Measurements from ENCODE around the gene ABHD1.
"Not testable (repeated sequence)": the region's sequence is repeated elsewhere in the genome, so short reads cannot be mapped to it uniquely, and the experiment has no call there.

Gene ABHD1

DNA sequence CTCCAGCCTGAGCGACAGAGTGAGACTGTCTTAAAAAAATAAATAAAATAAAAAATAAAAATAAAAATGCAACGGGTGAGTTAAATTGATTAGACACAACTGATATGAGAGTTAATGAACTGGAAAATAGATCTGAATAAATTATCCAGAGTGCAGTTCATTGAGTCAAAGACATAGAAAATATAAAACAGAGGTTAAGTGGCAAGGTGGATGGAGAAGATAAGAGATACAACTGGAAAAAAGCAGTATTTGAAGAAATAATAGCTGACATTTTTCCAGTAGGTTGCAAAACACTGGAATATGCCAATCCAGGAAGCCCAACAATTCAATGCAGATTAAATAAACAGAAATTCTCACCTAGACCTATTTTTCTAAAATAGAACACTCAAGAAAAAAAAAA, 15.4 kb upstream of the ABHD1 start:
- no peak for DNase-seq (ENCODE audit: low spot score)
- TF ChIP-seq, protein P1, sequence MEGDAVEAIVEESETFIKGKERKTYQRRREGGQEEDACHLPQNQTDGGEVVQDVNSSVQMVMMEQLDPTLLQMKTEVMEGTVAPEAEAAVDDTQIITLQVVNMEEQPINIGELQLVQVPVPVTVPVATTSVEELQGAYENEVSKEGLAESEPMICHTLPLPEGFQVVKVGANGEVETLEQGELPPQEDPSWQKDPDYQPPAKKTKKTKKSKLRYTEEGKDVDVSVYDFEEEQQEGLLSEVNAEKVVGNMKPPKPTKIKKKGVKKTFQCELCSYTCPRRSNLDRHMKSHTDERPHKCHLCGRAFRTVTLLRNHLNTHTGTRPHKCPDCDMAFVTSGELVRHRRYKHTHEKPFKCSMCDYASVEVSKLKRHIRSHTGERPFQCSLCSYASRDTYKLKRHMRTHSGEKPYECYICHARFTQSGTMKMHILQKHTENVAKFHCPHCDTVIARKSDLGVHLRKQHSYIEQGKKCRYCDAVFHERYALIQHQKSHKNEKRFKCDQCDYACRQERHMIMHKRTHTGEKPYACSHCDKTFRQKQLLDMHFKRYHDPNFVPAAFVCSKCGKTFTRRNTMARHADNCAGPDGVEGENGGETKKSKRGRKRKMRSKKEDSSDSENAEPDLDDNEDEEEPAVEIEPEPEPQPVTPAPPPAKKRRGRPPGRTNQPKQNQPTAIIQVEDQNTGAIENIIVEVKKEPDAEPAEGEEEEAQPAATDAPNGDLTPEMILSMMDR (conservative IDR thresholded peaks at IDR 0.05; ENCODE audit: low read depth): no peak
- ChIA-PET CTCF (interaction anchor here (0.6 kb wide), 1 partner anchor 362 kb away, joined by 4 read pairs; no protein-coding TSS in a partner anchor), POLR2A (ENCODE audit: low non-redundant PET) (no interaction called here)
- H3K27ac ChIP-seq: no peak overlapping the region

DNA sequence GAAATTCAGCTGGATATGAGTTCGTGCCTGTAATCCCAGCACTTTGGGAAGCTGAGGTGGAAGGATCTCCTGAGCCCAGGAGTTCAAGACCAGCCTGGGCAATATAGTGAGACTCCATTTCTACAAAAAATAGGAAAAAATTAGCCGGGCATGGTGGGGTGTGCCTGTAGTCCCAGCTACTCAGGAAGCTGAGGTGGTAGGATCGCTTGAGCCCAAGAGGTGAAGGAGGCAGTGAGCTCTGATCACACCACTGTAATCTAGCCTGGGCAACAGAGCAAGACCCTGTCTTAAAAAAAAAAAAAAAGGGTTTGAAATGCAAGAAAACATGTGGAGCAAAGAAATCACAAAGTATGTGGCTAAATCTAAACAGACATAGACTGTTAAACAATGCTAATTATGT, 14.5 kb upstream of the ABHD1 start:
- DNase-seq (ENCODE audit: low spot score): no peak
- TF ChIP-seq, protein P1 (conservative IDR thresholded peaks at IDR 0.05; ENCODE audit: low read depth): no peak
- ChIA-PET CTCF (no interaction called here), POLR2A (ENCODE audit: low non-redundant PET) (interaction anchor here (0.6 kb wide), 1 partner anchor 215 kb away, joined by 3 read pairs; no protein-coding TSS in a partner anchor)
- H3K27ac ChIP-seq: no peak overlapping the region

DNA sequence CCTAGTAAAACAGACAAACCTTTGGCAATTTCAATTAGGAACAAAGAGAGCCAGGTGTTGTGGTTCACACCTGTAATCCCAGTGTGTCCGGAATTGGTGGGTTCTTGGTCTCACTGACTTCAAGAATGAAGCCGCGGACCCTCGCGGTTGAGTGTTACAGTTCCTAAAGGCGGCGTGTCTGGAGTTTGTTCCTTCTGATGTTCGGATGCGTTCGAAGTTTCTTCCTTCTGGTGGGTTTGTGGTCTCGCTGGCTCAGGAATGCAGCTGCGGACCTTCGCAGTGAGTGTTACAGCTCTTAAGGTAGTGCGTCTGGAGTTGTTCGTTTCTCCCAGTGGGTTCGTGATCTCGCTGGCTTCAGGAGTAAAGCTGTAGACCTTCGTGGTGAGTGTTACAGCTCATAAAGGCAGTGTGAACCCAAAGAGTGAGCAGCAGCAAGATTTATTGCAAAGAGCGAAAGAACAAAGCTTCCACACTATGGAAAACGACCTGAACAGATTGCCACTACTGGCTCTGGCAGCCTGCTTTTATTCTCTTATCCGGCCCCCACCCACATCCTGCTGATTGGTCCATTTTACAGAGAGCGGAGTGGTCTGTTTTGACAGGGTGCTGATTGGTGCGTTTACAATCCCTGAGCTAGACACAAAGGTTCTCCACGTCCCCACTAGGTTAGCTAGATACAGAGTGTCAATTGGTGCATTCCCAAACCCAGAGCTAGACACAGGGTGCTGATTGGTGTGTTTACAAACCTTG, 12.8 kb upstream of the ABHD1 start:
- ChIA-PET CTCF (interaction anchor here (0.7 kb wide), 1 partner anchor 23 kb away, joined by 3 read pairs; no protein-coding TSS in a partner anchor), POLR2A (ENCODE audit: low non-redundant PET) (interaction anchor here (0.6 kb wide), 1 partner anchor 34 kb away, joined by 3 read pairs; no protein-coding TSS in a partner anchor)
- not testable (repeated sequence) for H3K27ac ChIP-seq; DNase-seq (ENCODE audit: low spot score)

DNA sequence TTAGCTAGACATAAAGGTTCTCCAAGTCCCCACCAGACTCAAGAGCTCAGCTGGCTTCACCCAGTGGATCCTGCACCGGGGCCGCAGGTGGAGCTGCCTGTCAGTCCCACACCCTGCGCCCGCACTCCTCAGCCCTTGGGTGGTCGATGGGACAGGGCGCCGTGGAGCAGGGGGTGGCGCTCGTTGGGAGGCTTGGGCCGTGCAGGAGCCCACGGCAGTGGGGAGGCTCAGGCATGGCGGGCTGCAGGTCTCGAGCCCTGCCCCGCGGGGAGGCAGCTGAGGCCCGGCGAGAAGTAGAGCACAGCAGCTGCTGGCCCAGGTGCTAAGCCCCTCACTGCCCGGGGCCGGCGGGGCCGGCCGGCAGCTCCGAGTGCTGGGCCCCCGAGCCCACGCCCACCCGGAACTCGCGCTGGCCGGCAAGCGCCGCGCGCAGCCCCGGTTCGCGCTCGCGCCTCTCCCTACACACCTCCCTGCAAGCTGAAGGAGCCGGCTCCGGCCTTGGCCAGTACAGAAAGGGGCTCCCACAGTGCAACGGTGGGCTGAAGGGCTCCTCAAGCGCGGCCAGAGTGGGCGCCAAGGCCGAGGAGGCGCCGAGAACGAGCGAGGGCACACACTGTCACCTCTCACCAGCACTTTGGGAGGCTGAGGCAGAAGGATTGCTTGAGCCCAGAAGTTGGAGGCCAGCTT, 12.1 kb upstream of the ABHD1 start:
- H3K27ac ChIP-seq; DNase-seq (ENCODE audit: low spot score); POLR2A ChIA-PET (ENCODE audit: low non-redundant PET): not testable (repeated sequence)
- CTCF ChIA-PET: interaction anchor here (0.7 kb wide), 1 partner anchor 24 kb away, joined by 3 read pairs; no protein-coding TSS in a partner anchor

DNA sequence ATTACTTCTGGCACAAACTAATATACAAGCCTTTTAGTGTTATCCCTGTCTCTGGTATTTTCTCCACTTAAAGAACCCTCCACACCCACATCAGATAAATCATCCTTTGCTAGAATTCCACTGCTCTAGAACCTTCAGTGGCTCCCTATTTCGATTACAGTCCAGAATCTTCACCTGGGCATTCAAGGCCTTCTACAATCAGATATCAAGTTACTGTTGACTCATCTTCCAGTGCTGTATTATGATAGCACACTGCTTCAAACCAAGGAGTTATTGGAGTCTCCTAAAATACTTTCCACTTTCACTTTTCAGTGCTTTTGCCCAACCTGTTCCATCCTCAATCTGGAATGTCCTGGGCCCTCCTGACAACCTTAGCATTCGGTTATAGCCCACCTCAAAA, 8.1 kb upstream of the ABHD1 start:
- TF ChIP-seq, protein P1 (conservative IDR thresholded peaks at IDR 0.05; ENCODE audit: low read depth): no peak
- H3K27ac ChIP-seq: no peak overlapping the region
- ChIA-PET POLR2A (ENCODE audit: low non-redundant PET) (no interaction called here), CTCF (no interaction called here)
- no peak for DNase-seq (ENCODE audit: low spot score)

DNA sequence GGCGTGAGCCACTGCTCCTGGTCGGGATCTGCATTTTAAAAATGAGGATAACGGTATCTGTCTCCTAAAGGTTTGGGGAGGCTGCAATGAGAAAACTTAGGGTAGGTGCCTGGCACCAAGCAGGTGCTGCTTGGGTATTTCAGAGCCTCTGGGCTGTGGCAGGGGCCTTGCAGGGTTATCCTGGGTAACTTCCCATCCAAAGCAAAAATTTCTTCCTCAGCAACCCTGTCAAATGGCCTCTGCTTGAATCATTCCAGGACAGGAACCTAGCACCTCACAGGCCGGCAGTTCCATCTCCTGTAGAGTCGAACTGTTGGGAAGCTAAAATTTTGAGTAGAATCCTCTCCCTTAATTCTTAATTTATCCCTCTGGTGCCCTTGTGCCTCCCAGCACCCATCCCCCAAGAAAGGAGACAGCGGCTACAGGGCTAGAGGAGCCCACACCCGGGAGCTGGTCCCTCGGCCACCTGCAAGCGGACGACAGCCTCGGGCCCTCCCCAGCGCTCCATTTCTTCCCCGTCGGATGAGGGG, 5.6 kb upstream of the ABHD1 start:
- ChIA-PET CTCF (interaction anchor here (0.6 to 1.0 kb wide), 3 partner anchors 37 to 185 kb away, joined by 4 to 5 read pairs (median 4); no protein-coding TSS in a partner anchor), POLR2A (ENCODE audit: low non-redundant PET) (no interaction called here)
- no peak overlapping the region for H3K27ac ChIP-seq
- DNase-seq (ENCODE audit: low spot score): no peak
- TF ChIP-seq, protein P1 (conservative IDR thresholded peaks at IDR 0.05; ENCODE audit: low read depth): no peak

DNA sequence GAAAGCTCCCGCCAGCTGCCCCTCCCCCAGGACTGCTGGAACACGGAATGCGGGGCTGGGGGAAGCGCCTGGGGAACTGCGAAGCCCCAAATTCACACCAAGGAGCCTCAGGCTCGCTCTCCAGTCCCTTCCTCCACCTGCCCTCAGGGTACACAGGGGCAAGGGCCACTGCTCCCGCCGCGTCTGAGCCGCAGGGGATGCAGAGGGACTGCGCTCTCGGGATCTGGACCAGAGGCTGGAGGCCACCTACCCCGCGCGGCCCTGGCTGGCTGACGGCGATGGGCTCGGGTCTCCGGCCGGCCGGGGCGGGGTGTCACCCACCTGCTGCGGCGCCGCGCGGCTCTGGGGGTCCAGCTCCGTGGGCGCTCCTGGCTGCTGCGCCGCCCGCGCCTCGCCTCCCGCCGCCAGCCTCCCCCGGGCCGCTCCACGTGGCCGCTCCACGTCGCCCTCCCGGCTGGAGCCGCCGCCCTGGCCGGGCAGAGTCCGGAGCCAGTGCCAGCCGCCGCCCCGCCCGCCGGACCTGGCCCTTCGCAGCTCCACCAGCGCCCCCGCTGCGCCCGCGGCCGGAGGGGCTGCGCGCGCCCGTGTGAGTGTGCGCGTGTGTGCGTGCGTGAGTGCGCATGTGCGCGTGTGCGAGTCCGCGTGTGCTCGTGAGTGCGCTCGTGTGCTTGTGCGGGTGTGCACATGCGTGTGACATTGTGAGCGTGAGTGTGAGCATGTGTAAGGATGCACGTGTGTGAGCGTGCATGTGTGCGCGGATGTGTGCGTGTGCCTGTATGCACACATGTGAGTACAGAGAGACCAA, 4.9 kb upstream of the ABHD1 start, which contains the start of gene CGREF1:
Gene CGREF1, minus strand, starts transcription at position 604 of the 805 bp plus-strand sequence. CDS start 14,762 bp downstream, outside the sequence.
- CTCF ChIA-PET: interaction anchor here (0.6 to 1.0 kb wide), 3 partner anchors 37 to 185 kb away, joined by 4 to 5 read pairs (median 4); no protein-coding TSS in a partner anchor
- H3K27ac ChIP-seq: no peak within 1 kb of the TSS

DNA sequence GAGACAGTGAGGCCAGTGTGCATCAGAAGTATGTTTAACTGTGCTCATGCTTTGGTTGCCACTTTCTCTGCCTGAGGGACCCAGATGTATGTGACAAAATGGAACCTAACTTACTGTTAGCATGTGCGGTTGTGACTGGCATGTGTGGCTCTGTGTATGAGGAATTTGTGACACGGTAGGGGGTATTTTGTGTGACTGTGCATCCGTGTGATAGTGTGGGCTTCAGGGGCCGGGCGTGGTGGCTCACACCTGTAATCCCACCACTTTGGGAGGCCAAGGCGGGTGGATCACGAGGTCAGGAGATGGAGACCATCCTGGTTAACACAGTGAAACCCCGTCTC, 4.3 kb upstream of the ABHD1 start:
- DNase-seq (ENCODE audit: low spot score); H3K27ac ChIP-seq; POLR2A ChIA-PET (ENCODE audit: low non-redundant PET); CTCF ChIA-PET: not testable (repeated sequence)

More for the DNA sequence above, 4.9 kb upstream of the ABHD1 start, which contains the start of gene CGREF1:
- POLR2A ChIA-PET (ENCODE audit: low non-redundant PET): no interaction called here
- peak; percentile 25 for DNase-seq (ENCODE audit: low spot score)
- TF ChIP-seq, protein P1 (conservative IDR thresholded peaks at IDR 0.05; ENCODE audit: low read depth): no peak

All from RWPE1 (cell line).